ENCODE data around the gene KIAA1217.

Gene KIAA1217

DNA sequence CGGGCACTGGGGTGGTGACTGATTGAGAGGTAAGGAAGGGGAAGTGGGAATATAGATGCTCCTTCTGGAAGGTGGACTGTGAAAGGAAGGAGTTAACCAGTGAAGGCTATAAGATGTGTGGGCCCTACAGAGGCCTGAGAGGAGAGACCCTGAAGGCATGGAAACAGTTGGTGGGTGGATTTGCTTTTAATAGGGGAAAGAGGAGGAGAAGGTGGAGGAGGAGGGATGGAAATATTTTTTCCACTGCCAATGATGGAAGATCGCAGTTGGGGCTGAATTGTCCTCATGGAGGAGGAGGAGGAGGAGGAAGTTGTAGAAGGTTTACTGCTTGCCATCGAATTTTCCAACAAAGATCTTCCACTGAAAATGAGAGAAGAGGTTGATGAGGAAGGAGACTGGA is 80.3 kb downstream of the KIAA1217 start:
- Histone ChIP-seq H4K20me1 (no peaks in the 10 kb centered on the region), H3K4me3 (no peak overlapping the region), H3K27ac (no peak overlapping the region), H3K27me3 (no peaks in the 10 kb centered on the region), H3K4me1 (no peaks in the 10 kb centered on the region), H3K36me3 (peaks cover 0 to 8% (median 0%) of the 10 kb centered on the region in 11 experiments; a peak in 3 of 22 replicates), H3K9ac (no peak overlapping the region), H3K9me3 (replicated peaks in 1 of 11) (peaks cover 0 to 8% (median 4%) of the 10 kb centered on the region in 11 experiments; a peak in 6 of 22 replicates), H3K4me2 (no peak overlapping the region)
- no peak for TF ChIP-seq Cebpa-rat (IDR thresholded peaks at IDR 0.05)

DNA sequence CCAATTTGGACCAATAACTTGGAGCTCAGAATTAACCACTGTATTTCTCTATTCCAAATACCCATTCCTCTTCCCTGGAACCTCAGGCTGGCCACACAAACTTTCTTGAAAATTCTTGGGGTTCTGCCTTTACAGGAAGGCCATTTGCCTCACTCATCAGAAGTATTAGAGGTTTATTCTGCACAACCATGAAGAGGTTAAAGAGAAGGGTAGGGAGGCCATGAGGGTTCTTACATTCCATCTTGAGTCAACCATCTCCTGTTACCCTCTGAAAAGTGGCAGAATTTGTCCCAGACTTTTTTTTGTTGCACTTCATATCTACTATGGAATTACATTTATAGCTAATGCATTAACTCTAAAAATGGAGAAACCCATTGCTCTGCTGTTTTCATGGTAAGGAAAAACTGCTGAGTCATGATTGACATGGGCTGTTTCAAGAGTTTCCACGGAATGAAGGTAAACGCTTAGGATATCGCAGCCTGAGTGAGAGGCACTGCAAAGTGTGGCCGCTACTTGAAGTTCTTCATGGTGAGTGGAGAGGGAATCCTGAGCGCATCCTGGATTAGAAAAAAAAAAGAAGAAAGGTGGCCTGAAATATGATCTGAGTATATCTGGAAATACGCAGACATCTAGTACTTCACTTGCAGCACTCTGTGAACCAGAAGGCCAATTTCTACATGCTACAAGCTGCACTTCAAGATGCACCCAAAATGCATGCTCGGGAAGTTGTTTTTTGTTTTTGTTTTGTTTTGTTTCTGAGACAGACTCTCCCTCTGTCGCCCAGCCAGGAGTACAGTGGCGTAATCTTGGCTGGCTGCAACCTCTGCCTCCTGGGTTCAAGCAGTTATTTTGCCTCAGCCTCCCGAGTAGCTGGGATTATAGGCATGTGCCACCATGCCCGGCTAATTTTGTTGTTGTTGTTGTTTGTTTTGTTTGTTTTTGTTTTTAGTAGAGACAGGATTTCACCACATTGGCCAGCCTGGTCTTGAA is 83.7 kb downstream of the KIAA1217 start:
- no peaks in the 10 kb centered on the region for H3K27me3 ChIP-seq
- no peak overlapping the region for H3K27ac ChIP-seq
- no peak for TF ChIP-seq Cebpa-rat (IDR thresholded peaks at IDR 0.05)
- H3K9me3 ChIP-seq (replicated peaks in 1 of 11), result peaks cover 0 to 8% (median 4%) of the 10 kb centered on the region in 11 experiments; a peak in 4 of 22 replicates
- no peak overlapping the region for H3K9ac ChIP-seq
- H3K4me2 ChIP-seq, result no peak overlapping the region
- no peak overlapping the region for H3K4me3 ChIP-seq
- H4K20me1 ChIP-seq, result no peaks in the 10 kb centered on the region
- H3K36me3 ChIP-seq, result peaks cover 0 to 8% (median 0%) of the 10 kb centered on the region in 11 experiments; a peak in 3 of 22 replicates
- peaks cover 0 to 8% (median 0%) of the 10 kb centered on the region in 10 experiments; a peak in 2 of 20 replicates for H3K4me1 ChIP-seq

DNA sequence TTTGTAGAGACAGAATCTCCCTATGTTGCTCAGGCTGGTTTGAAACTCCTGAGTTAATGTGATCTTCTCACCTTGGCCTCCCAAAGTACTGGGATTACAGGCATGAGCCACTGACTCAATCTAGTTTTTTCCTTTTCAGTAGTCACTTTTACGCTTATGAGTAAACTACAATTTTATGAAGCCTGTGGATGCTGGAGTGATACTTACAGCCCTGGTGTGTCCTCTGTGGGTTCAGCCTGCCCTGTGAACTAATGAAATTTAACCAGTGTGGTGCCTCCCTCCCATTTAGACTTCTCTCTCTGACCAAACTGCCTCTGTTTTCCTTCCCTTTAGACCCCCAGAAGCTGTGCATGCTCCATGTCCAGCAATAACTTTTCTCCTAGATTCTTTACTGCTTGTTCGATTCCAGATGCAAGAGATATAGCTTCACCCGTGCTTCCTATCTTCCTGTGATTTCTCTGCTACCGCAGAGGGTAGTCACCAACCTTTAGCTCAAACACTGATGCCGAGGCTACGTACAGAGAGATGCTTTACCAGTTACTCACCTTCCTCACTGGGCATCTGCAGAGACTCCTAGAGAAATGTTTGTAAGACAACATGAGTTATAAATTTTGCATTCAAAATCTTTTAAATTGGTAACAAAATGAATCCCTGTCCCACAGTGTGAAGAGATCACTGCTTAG is 90.8 kb downstream of the KIAA1217 start:
- no peak overlapping the region for H3K4me2 ChIP-seq
- peaks cover 0 to 4% (median 0%) of the 10 kb centered on the region in 11 experiments; a peak in 2 of 22 replicates for H3K9me3 ChIP-seq (replicated peaks in 1 of 11)
- H3K4me1 ChIP-seq, result peaks cover 0 to 8% (median 0%) of the 10 kb centered on the region in 10 experiments; a peak in 2 of 20 replicates
- no peak for TF ChIP-seq Cebpa-rat (IDR thresholded peaks at IDR 0.05)
- no peak overlapping the region for H3K4me3 ChIP-seq
- H3K27ac ChIP-seq, result no peak overlapping the region
- no peaks in the 10 kb centered on the region for H4K20me1 ChIP-seq
- H3K36me3 ChIP-seq, result no peaks in the 10 kb centered on the region
- no peaks in the 10 kb centered on the region for H3K27me3 ChIP-seq
- no peak overlapping the region for H3K9ac ChIP-seq

DNA sequence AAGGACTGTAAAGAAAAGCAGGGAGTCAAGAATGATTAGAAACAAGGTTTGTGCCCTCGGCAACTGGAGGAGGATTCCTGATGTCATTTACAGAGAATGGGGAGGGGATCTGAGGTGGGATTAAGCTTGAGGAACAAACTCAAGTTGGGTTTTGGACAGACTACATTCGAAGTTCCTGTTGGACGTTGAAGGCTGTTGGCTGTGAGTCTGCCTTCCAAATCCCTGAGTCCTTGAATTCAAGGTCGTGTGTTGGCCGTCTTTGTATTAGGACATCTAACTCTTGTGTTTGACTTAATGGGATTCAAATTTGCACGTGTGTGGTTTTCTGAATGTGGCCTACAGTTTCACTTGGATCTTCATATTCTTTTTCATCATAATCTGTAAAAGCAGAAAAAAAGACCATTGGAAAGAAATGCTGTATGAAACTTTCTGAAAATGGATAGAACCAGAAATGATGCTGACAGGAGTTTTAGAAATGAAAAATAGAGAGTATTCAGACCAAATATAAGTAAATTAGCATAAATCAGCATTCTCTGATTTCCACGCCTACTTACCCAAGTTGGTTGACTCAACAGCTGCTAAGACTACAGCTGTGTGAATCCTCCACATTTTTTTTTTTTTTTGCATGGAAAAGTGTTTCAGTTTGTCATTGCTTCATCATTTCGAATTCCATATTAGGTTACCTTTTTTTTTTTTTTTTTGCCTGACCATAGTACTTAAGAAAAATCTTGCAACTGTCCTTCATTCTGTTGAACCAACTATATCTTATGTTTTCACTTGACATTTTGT is 94.8 kb downstream of the KIAA1217 start:
- Histone ChIP-seq H3K27ac (no peak overlapping the region), H3K9me3 (replicated peaks in 1 of 11) (peaks cover 0 to 4% (median 0%) of the 10 kb centered on the region in 11 experiments; a peak in 2 of 22 replicates), H3K4me2 (no peak overlapping the region), H4K20me1 (no peaks in the 10 kb centered on the region), H3K27me3 (no peaks in the 10 kb centered on the region), H3K9ac (no peak overlapping the region), H3K36me3 (no peaks in the 10 kb centered on the region), H3K4me1 (no peaks in the 10 kb centered on the region), H3K4me3 (no peak overlapping the region)
- TF ChIP-seq Cebpa-rat (IDR thresholded peaks at IDR 0.05), result no peak

DNA sequence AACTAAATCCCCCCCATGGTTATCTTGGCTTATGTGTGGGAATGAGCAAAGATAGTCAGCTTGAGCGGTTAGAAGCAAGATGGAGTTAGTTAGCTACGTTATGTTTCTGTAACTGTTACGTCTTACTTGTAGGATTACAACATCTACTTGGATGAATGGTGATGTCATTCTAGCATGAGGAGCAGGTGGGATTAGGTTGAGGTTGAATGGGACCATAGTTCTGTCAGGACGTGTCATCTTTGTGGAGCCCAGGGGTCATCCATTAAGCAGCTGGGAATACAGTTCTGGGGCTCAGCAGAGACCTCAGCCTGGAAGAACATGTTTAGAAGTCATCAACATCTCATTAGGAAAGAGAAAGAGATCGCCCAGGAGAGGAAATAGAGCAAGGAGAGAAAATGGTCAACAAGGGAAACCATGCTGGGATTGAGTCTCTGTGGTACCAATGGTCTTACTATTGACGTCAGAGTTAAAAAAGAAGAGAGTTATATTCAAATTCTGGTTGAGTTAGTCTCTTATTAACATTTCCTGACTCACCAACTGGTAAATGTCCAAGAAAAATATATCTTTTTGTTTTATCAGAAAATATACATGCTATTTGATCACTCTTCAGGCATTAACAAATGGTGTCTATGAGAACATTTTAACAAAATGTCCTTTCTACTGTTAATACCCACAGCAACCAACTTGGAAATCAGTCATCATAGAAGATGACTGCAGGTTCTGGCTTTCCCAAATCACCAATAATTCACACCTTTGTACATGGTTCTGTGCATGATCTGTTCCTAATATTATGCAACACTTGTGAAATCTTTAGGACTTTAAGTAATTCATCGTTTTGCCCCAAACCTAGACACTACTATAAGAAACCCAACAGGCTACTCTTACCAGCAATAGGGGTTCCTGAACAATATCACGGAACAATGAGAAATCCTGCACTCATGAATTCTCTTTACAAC is 96.9 kb downstream of the KIAA1217 start:
- no peak overlapping the region for H3K9ac ChIP-seq
- H3K4me3 ChIP-seq, result no peak overlapping the region
- H3K4me1 ChIP-seq, result no peaks in the 10 kb centered on the region
- H3K9me3 ChIP-seq (replicated peaks in 1 of 11), result peaks cover 0 to 4% (median 0%) of the 10 kb centered on the region in 11 experiments; a peak in 2 of 22 replicates
- no peak for TF ChIP-seq Cebpa-rat (IDR thresholded peaks at IDR 0.05)
- H3K4me2 ChIP-seq, result no peak overlapping the region
- H3K36me3 ChIP-seq, result no peaks in the 10 kb centered on the region
- no peak overlapping the region for H3K27ac ChIP-seq
- no peaks in the 10 kb centered on the region for H4K20me1 ChIP-seq
- no peaks in the 10 kb centered on the region for H3K27me3 ChIP-seq

DNA sequence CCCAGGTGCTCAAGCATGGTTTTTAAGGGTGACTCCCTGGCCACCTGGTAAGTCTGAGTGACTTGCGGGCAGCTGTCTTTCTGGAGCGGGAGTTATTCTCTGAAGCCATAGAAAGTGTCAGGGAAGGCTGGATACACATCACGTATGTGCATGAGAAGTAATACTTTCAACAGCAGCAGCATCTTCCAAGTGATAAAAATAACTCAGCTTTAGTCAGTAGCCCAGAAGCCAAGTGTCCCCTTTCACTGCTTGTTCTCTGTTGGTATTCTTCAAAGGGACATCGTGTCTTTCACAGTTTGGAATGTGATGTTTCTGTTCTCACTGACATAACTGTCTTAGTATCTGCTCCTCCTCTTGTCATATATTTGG is 97.6 kb downstream of the KIAA1217 start:
- TF ChIP-seq Cebpa-rat (IDR thresholded peaks at IDR 0.05), result no peak
- Histone ChIP-seq H3K4me2 (no peak overlapping the region), H3K9ac (no peak overlapping the region)

DNA sequence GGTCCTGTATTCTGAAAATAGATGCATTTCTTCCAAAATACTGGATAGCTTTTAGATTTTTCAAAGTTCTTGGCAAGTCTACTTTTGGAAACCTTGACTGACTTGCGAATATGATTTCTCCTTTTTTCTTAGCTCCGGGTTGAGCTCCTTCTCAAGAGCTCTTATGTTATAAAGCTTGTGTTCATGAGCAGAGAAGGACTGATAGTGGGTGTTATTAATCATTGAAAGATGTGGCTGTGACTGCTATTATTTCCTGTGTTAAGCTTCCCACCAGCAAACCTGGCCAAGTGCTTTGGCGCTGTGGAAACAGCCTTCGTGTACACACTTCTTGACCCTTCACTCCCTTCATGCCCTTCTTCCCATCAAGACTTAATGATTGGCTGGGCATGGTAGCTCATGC is 98.2 kb downstream of the KIAA1217 start:
- no peaks in the 10 kb centered on the region for H3K27me3 ChIP-seq
- H4K20me1 ChIP-seq, result no peaks in the 10 kb centered on the region
- H3K9me3 ChIP-seq (replicated peaks in 1 of 11), result peaks cover 0 to 4% (median 0%) of the 10 kb centered on the region in 11 experiments; a peak in 2 of 22 replicates
- H3K4me2 ChIP-seq, result no peak overlapping the region
- H3K36me3 ChIP-seq, result no peaks in the 10 kb centered on the region
- no peak overlapping the region for H3K9ac ChIP-seq
- no peak overlapping the region for H3K27ac ChIP-seq
- no peak overlapping the region for H3K4me3 ChIP-seq
- H3K4me1 ChIP-seq, result no peaks in the 10 kb centered on the region
- no peak for TF ChIP-seq Cebpa-rat (IDR thresholded peaks at IDR 0.05)

More for the DNA sequence above, 97.6 kb downstream of the KIAA1217 start:
- no peaks in the 10 kb centered on the region for H4K20me1 ChIP-seq
- no peak overlapping the region for H3K27ac ChIP-seq
- H3K27me3 ChIP-seq, result no peaks in the 10 kb centered on the region
- H3K9me3 ChIP-seq (replicated peaks in 1 of 11), result peaks cover 0 to 4% (median 0%) of the 10 kb centered on the region in 11 experiments; a peak in 2 of 22 replicates
- H3K4me1 ChIP-seq, result no peaks in the 10 kb centered on the region
- H3K36me3 ChIP-seq, result no peaks in the 10 kb centered on the region
- H3K4me3 ChIP-seq, result no peak overlapping the region
